ENCODE data around the gene KIF5A.

GRCh38 chr12:57500213-57500612 lies 49.6 kb upstream of the KIF5A start:
- TF ChIP-seq, protein P1, sequence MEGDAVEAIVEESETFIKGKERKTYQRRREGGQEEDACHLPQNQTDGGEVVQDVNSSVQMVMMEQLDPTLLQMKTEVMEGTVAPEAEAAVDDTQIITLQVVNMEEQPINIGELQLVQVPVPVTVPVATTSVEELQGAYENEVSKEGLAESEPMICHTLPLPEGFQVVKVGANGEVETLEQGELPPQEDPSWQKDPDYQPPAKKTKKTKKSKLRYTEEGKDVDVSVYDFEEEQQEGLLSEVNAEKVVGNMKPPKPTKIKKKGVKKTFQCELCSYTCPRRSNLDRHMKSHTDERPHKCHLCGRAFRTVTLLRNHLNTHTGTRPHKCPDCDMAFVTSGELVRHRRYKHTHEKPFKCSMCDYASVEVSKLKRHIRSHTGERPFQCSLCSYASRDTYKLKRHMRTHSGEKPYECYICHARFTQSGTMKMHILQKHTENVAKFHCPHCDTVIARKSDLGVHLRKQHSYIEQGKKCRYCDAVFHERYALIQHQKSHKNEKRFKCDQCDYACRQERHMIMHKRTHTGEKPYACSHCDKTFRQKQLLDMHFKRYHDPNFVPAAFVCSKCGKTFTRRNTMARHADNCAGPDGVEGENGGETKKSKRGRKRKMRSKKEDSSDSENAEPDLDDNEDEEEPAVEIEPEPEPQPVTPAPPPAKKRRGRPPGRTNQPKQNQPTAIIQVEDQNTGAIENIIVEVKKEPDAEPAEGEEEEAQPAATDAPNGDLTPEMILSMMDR (IDR thresholded peaks at IDR 0.05) = no peak
- TF ChIP-seq POLR2A (IDR thresholded peaks at IDR 0.05) (no peak), EP300 (IDR thresholded peaks at IDR 0.05) (no peak)
